HS-27A (cell line): ENCODE results near the gene CR1.
A peak's percentile ranks its signal among the peaks of the same experiment; 100 is the strongest.
"Not testable (repeated sequence)": the region's sequence is repeated elsewhere in the genome, so short reads cannot be mapped to it uniquely, and the experiment has no call there.

ENCODE experiments used
- DNase-seq: peaks from one replicate; pipeline ENCODE4 v3.0.0-alpha.2; 2012; ENCODE audit warnings: low read depth, missing footprints

CR1 gene

DNA sequence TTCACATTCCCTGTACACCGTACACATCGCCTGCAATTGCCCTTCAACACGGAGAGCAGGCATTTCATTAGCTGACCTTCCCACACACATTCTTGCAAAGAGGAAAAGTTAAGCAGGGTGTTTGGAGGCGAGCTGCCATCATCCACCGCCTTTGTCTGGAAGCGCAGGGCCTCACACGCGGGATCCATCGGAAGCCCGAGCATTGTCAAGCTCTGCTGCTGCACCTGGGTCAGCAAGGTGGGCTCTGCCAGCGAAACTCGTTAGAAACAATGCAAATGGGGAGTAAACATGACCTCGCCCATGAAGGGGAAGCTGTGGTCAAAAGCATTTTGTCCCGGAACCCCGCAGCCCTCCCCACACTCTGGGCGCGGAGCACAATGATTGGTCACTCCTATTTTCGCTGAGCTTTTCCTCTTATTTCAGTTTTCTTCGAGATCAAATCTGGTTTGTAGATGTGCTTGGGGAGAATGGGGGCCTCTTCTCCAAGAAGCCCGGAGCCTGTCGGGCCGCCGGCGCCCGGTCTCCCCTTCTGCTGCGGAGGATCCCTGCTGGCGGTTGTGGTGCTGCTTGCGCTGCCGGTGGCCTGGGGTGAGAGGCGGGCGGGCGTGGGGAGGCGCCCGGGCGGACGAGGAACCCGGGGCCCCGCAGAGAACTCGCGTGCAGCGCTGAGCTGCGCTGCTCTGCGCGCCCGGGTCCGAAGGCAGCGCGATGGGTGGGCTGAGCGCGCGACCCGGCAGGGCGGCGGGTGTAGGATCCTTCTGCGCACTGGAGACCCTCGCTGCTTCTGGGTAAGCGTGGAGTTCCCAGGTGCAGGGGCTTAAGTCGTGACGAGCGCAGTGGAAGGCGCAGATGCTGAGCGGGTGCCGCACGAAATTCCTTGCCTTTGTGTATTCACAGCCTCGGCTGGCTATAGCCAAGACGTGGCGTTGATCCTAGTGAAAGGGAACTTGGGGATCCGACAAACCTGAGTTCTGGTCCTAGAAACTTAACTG is at the start of gene CR1:
TSS of gene CR1 (plus strand) at position 357 of the 992 bp plus-strand sequence. CDS start at position 468, 111 bp downstream.
- no peak for DNase-seq

DNA sequence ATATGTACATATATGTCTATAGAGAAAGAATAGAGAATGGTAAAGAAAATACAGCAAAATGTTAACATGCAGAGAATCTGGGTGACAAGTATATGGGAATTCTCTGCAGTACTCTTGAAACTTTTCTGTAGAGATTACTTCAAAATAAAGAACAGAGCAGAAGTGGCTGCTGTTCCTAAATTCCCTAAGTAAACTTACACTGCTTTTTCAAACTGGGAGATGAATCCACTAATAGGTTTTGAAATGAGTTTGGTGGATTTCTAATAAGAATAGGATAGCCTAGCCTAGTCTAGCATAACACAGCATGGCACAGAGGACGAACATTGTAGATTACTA is 42.3 kb upstream of the CR1 start:
- no peak for DNase-seq

DNA sequence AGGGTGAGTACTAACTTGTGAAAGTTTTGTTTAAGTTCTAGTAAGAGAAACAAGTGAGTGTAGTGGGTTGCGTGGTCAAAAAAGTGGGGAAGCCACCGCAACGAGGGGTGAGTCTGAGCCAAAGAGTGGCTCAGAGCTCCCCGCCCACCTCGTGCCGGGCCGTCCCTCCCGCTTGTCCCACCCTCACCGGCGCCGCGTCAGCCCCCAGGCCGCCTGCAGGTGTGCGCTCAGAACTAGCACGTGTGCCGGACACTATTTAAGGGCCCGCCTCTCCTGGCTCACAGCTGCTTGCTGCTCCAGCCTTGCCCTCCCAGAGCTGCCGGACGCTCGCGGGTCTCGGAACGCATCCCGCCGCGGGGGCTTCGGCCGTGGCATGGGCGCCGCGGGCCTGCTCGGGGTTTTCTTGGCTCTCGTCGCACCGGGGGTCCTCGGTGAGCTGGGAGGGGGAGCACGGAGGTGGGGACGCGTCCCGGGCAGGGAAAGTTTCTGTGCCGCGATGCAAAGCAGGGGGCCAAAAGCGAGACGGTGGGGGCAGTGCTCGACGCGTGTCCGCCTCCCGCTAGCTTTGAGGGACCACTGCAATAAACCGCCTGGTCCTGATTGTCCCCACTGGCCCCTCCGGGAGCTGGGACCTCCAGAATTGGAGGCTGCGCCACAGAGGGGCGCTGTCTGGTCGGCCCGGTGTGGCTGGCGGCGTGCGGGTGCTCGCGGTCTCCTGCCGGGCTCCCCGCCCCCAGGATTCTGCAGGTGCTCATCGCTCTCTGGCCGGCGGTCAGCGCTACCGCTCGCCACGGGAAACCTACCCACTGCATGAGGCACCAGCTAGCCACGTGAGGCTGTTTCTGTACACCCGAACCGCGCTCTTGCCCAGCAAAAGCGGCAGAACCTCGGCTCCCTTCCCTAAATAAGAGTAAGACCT is 41.7 kb upstream of the CR1 start, which contains the start of gene CR2:
TSS of gene CR2 (plus strand) at position 283 of the 919 bp plus-strand sequence. CDS start at position 374, 91 bp downstream.
- DNase-seq = no peak

DNA sequence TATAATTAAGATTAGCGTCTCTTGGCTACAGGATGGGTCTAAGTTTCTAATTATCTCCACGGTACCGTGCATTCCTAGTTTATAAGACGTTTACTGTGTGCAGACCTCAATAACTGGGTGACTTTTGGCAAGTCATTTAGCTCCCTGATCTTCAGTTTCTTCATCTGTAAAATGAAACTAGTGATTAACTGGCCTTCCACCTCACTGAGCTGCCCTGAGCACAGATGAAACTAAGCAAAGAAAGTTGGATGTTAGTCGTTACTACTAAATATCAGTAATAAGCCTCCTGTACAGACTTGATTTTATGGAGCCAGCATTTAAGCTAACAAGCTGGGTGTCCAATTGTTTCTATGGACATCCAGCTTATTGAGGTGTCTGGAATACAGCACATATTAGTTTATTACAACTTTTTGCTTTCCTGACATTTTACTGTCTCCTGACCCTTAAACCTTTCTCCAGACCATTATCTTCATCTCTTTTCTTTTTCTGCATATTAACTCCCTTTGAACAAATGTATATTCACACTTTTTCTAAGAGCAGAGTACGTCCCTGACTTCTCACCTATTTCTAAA is 40.7 kb upstream of the CR1 start:
- no peak for DNase-seq

DNA sequence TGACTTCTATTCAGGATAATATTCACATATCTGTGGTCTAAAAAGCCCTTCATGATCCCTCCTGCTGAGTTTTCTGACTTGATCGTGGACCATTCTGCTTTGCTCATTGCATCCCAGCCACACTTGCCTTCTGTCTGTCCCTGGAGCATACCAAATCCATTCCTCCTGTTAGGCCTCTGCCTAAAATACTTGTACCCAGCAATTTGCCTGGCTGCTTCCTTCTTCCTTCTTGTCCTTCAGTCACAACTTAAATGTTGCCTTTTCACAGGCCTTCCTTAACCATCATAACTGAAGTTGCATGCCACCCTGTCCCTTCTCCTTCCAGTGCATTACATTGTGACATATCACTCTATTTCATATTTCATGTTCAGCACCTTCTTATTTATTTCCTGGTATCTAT is 37.5 kb upstream of the CR1 start:
- DNase-seq = no peak

DNA sequence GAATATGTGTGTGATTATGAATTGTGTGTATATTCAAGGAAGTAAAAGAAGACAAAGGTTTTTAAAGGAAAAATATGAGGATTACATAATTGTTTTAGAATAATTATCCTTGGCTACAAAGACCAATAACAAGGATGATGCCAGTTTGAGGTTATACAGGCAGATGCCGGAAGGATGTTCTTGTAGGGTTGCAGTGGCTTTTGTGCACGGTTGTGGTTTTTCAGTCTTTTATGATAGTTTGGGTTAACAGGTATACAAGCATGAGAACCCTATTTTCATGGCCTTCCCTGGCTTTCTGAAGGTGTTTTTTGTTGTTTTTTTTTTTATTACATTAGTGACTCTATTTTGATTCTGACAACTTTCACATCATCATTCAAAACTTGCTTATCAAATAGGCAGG is 36.9 kb upstream of the CR1 start:
- DNase-seq = no peak

DNA sequence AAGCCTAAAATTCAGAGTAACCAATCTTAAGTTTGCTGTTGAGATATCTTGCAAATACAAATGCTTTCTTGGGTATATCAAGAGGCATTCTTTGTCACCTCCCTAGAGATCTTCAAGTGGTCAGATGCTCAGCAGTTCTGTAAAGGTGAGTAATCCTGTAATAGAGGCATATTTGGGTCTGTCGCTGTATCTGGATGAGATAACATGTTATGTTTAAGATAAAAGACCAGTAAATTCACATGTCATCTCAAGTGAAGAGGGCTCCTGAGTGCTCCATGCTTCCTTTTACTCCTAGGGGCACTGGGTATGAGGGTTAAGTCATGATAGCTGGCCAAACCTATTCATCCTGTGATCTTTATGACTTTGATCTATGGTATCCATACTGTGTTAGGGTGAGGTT is 34.3 kb upstream of the CR1 start:
- DNase-seq = no peak

DNA sequence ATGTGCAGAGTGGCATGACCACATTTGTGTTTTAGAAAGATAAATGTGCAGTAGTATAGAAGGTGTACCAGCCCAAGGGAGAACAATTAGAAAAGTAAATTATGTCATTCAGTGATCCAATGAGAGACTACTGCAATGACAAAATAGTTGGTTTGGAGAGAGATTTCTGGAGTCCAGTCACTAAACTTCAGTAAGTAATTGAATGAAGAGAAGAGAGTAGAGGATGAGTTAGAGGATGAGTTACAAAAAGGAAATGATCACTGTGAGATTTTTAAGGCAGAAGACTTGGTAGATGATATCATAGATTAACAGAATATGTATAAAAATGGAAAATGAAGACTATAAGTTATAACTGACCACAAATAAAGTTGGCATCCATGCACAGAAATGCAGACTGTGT is 33.4 kb upstream of the CR1 start:
- DNase-seq = no peak

DNA sequence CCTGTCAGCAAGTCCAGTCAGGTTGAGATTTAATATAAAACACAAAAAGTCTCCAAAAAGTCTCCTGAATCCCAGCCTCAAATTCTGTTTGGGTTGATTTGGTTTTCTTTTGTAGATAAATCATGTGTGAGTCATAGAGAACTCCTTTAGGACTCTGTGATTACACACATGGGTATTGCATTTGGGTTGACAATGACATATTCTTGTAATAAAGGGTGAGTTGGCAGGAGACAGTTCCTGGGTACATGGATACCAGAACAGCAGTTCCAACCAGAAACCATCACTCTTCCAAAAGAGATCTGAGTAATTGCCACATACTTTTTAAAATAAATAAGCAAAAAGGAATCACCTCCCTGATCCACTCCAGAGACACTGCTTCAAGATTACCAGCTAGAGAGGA is 32.9 kb upstream of the CR1 start:
- DNase-seq = no peak

DNA sequence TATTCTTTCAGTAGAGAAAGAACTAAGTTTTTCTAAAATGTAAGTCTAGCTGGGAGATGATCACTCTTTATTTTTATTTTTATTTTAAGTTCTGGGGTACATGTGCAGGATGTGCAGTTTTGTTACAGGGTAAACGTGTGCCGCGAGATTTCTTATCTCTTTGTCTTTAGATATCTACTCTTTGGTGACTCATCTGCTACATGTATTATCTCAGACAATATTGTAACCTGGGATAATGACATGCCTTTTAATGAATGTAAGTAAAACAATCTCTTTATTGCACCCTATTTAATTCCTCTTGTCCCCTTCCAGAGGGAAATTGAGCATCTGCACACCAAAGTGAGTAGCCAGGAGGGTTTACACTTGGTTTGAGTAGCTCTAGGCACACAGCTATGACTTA is 32.4 kb upstream of the CR1 start:
- no peak for DNase-seq

DNA sequence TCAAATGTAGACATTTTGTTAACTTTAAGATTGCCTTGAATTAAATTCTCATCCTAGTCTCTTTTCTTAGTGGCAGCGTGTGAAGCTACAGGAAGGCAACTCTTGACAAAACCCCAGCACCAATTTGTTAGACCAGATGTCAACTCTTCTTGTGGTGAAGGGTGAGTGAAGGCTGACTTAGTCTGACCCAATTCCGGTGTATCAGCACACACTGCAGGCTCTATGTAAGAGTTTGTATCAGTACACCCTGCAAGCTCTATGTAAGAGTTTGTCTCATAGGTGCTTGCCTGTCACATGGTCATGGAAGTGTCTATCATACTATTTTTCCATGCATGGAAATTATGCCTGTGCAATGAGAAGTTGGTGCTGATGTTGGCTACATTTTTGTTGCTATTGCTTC is 25.0 kb upstream of the CR1 start:
- DNase-seq = no peak

DNA sequence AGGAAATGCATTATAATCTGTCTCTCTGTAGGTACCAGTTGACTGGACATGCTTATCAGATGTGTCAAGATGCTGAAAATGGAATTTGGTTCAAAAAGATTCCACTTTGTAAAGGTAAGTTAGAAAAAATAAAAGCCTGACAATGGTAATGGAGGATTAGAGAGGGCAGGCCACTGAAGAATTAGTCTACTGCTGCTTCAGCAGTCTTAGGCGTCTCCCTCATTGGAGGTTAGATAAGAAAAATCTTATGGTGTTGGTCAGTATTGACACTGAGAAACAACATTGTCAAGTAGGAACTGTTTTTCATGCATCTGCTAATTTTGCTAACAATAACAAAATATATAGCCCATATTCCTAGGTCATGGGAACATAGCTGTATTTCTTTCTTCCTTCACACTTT is 21.7 kb upstream of the CR1 start:
- no peak for DNase-seq

DNA sequence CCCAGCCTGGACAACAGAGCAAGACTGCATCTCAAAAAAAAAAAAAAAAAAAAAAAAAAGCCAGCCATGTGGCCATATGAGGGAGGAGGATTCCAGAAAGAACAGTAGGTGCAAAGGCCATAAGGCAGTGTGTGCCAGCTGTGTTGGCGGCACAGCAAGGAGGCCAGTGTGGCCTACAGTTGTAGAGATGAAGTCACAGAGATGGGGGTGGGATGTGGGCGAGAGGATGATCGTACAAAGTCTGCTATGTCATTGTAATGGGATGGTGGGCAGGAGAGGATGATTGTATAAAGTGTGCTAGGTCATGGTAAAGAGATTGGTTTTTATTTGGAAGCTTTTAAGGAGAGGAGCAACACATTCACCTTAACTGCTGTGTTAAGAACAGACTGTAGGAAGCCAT is 9.8 kb upstream of the CR1 start:
- no peak for DNase-seq

DNA sequence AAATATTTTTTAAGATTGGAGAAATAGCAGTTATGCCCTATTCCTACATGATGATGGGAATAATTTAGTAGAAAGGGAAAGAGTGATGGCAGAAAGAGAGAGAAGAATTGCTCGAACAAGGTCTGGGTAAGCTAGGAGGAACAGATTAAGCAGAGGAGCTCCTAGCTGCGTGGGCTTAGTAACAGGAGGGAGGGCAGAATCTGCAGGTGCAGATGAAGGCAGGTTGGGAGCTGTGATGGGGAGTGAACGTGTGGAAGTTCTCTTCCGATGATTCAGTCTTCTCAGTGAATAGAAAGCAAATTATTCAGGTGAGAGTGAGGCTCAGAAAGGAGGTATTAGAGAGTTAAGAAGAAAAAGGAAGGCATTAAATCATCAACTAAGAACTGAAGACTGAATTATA is 8.3 kb upstream of the CR1 start:
- no peak for DNase-seq

DNA sequence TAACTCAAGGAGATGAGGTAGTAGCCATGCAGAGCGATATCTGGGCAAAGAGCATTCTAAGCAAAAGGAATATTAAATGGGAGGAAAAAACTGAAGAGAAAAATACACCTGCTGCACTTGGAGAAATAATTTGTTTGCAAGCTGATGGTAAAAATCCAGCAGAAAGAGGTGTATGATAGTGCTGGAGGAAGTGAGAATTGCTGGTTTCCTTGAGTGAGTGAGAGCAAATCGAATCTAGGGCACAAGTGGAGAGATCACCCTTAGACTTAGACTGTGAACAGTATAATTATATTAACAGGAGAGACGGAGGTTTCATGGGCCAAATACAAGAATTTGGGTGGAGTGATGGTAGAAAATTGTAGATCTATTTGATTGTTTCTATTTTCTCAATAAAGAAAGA is 2.7 kb upstream of the CR1 start:
- DNase-seq = no peak

DNA sequence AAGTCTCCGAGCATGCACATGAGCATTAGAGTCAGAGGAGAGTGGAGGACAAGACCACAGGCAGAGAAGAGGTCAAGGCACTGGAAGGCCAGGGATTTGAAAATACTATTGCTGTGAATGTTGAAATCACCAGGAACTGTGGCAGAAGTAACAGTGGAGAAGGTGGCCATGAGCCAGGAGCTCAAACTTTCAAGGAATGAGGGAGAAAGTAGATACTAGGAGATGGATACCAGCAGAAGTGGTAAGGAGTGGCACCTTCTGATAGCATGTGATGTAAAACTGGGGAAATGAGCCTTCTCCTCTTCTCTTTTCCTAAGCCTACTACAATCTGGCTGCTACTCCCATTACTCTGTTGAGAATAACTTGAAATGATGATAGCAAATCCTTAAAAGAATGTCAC is 1.8 kb upstream of the CR1 start:
- no peak for DNase-seq

DNA sequence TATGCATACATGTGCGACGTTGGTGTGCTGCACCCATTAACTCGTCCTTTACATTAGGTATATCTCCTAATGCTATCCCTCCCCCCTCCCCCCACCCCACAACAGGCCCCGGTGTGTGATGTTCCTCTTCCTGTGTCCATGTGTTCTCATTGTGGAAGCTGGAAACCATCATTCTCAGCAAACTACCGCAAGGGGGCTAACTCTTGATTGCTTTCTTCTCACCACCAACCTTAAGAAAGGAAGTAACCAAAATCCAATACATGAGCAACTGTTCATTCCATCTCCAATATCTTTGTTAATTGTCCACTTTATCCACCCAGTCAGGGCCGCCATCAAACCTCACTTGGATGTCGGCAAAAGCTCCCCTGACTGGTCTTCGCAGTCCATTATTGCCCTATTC is 676 bp upstream of the CR1 start:
- not testable (repeated sequence) for DNase-seq

DNA sequence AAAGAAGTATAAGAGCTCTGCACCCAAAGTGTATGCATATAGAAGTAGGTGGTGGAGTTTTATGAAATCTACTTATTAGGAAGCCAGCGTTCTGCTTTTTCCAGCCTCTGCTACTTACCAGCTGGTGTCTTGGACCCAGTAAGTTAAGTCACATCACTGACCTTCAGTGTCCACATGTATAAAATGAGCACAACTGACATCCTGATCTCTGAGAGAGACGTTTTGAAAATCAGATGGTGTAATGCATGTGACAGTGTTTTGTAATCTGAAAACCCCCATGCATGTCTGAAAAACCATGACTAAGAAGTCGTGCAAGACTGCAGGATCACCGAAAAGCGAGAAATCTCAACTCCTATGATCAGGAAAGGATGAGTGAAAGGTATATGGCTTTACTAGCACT is 2.0 kb downstream of the CR1 start:
- DNase-seq = no peak

DNA sequence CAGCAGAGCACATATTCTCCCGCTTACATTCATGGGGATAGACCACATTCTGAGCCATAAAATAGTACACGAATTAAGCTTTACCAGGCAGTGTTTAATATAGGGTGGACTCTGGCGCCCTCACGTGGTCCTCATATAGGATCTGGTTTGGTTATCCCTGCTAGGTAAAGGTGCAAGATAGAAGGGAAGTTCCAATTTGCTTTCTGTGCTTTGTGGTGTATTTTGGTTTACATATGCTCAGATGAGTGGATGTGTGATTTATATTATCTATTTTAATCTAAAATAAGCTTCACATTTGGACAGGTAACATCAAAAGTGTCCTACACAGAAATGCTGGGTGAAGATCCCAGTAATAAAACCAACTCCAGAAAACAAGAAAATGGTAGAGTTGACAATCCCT is 3.6 kb downstream of the CR1 start:
- peak; percentile 24 for DNase-seq

DNA sequence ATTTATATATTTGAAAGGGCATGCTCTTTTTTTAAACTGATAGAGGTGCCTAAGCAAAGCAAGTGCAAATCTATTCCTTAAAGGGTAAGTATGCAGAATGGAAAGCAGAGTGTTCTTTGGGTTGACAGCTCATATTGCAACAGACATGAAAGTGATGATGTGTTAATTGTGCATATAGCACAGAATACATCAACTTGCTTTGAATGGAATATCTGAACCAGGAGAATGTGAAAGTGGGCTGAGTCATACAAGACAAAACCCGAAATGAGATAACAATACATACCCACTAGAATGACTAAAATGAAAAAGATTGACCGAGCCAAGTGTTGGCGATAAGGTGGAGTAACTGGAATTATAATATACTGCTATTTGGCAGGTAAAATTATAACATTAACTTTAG is 4.3 kb downstream of the CR1 start:
- no peak for DNase-seq

DNA sequence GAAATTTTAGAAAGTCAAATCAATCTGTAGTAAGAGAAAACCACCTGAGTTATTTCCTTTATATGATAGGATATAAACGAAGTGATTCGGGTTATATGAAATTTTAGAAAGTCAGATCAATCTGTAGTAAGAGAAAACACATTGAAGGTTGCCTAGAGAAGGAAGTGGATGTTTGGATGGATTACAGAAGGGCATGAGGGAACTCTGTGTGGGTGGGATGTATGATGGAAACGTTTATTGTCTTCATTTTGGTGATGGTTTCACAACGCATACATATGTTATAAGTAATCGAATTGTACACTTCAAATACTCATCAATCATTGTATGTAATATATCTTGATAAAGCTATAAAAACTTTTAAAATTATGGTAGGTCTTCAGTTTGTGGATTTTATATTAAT is 5.1 kb downstream of the CR1 start:
- DNase-seq = no peak

DNA sequence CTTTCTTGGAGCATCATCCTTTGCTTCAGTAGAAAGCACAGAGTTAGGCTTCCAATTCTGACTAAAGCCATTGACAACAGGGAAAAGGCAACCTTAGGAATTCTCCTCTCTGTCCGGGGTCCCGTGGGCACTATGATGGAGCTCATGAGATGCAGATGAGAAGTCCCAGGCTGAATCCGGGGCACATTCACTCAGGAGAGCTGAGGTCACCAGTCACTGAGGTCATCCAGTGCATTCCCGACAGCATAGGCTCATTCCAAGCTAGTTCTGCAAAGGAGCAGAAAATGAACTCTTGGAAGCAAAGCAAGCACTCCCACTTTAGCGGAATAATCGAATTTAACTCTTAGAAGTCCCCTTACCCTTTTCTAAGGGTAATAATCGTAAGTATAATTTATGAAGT is 6.8 kb downstream of the CR1 start:
- no peak for DNase-seq

DNA sequence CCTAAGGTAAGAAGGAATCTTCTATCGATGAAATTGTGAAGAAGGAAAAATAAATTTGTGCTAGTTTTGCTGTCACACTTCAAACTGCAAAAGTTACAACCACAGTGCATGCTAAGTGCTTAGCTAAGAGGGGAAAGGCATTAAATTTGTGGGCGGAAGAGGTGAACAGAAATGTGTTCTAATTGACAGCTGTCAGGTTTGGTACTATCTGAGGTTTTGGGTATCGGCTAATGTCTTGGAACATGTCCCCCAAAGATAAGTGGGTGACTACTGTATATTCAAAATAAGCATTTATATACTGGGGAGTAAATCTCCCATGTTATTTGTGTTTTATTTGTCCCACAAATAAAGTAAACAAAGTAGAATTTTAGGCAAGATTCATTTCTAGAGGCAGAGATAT is 8.0 kb downstream of the CR1 start:
- DNase-seq = no peak
